Skeletal muscle satellite cell (primary cell): ENCODE data around the gene IL18. TPM values are rescaled to one million over a fixed set of nuclear protein-coding genes. Genes with fewer than 3 reads are reported as not detected.
"Not testable (repeated sequence)": the region's sequence is repeated elsewhere in the genome, so short reads cannot be mapped to it uniquely, and the experiment has no call there.

Experiments used
- H3K27me3 ChIP-seq: 2 replicates; pipeline ENCODE4 v1.7.0; 2013; ENCODE audit warnings: low read length; ENCODE audit not compliant: control insufficient read depth, insufficient read depth
- H3K36me3 ChIP-seq: 2 replicates; pipeline ENCODE4 v1.7.0; 2013; ENCODE audit warnings: mild to moderate bottlenecking, control low read depth, low read length; ENCODE audit not compliant: insufficient read depth
- H3K4me1 ChIP-seq: 2 replicates; pipeline ENCODE4 v1.7.0; 2013; ENCODE audit warnings: low read length; ENCODE audit not compliant: control insufficient read depth, insufficient read depth
- H3K4me2 ChIP-seq: 2 replicates; pipeline ENCODE4 v1.7.0; 2013; ENCODE audit warnings: mild to moderate bottlenecking, low read length
- H3K4me3 ChIP-seq: 2 replicates; pipeline ENCODE4 v1.7.0; 2013; ENCODE audit warnings: low read length
- H3K9ac ChIP-seq: 2 replicates; pipeline ENCODE4 v1.7.0; 2013; ENCODE audit warnings: mild to moderate bottlenecking, low read depth, low read length, moderate library complexity
- H3K9me3 ChIP-seq: replicated peaks from 2 replicates; pipeline ENCODE4 v1.7.0; 2013; ENCODE audit warnings: mild to moderate bottlenecking, control low read depth, low read length
- total RNA-seq: library from RNA; depleted of rRNA; stranded (reverse); fragments of >200 nt; gene quantifications from 2 replicates; pipeline ENCODE4 v1.2.3, GENCODE V29; 2012; rRNA removed

Gene IL18
- not detected in 2 replicates for total RNA-seq

DNA sequence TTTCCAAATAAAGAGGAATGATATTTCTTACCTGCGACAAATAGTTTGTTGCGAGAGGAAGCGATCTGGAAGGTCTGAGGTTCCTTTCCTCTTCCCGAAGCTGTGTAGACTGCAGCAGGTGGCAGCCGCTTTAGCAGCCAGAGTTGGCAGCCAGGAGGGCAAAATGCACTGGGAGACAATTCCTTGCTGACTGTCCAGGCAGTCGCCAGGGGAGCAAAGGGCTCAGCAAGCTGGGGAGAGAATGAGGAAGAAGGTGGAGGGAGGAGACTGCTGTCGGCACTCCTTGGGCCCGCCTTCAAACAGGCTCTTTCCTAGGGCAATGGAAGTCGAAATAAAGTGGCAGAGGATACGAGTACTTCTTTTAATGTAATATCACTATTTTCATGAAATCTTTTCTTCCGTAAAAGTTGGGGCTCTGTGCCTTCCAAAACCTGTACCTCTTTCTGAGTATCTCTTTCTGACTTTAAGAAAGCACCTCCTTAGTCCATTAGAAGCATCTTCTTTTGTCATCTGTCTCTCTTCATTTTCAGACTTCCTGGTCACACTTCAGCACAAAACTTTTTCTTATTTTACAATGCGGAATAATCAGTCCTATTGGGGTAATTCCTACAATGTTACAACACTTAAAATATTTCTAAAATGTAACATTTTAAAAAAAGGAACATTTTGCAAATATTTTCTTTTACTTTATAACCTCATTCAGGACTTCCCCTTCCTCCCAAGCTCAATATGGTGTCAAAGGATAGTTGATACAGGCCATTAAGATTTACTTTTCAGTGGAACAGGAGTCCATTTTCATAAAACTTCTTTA lies at the start of gene IL18:
IL18 (minus strand) TSS at position 220 of the 811 bp plus-strand sequence. CDS start 9,041 bp downstream, outside the sequence.
- peaks cover 56% of the 10 kb centered on the region for H3K4me1 ChIP-seq
- H3K4me2 ChIP-seq = peak within 1 kb of the TSS; percentile 42
- H3K36me3 ChIP-seq = no peaks in the 10 kb centered on the region
- peak within 1 kb of the TSS; percentile 30 for H3K9ac ChIP-seq
- no peaks in the 10 kb centered on the region for H3K27me3 ChIP-seq
- peak within 1 kb of the TSS; percentile 38 for H3K4me3 ChIP-seq
- no peaks in the 10 kb centered on the region for H3K9me3 ChIP-seq

DNA sequence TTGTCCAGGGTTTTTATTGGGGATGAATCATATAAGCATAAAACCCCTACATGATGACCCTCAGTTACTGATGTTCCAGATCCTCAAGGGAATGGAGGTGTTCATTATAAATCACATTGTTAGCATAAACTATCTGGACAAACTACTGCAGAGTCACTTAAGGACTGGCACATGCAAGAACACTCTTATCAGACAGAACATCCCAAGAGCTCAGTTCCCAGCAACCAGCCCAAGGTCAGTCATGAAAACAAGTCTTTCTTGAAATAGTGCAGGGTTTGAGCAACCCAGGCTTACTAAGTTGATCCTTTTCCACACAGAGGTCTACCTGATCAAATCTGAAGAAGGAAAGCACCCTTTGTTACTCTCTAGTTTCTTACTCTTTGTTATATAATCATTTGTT lies 48.8 kb upstream of the IL18 start:
- no peaks in the 10 kb centered on the region for H3K9me3 ChIP-seq
- H3K9ac ChIP-seq = no peak overlapping the region
- H3K4me1 ChIP-seq = peaks cover 26% of the 10 kb centered on the region
- no peaks in the 10 kb centered on the region for H3K36me3 ChIP-seq
- no peak overlapping the region for H3K4me2 ChIP-seq
- H3K4me3 ChIP-seq = no peak overlapping the region
- no peaks in the 10 kb centered on the region for H3K27me3 ChIP-seq

DNA sequence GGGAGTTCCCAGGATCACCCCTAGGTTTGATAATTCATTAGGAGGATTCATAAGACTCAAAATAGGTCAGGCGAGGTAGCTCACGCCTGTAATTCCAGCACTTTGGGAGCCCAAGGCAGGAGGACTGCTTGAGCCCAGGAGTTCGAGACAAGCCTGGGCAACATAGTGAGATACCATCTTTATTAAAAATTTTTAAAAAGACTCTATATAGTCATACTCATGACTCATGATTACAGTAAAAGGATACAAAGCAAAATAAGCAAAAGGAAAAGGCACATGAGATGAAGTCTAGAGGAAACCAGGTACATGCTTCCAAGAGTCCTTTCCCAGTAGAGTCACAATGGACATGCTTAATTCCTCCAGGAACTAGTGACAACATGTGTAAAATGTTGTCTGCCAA lies 48.4 kb upstream of the IL18 start:
- Histone ChIP-seq H3K36me3 (no peaks in the 10 kb centered on the region), H3K9ac (no peak overlapping the region), H3K4me2 (no peak overlapping the region), H3K27me3 (no peaks in the 10 kb centered on the region), H3K4me1 (peaks cover 26% of the 10 kb centered on the region), H3K9me3 (no peaks in the 10 kb centered on the region), H3K4me3 (no peak overlapping the region)

DNA sequence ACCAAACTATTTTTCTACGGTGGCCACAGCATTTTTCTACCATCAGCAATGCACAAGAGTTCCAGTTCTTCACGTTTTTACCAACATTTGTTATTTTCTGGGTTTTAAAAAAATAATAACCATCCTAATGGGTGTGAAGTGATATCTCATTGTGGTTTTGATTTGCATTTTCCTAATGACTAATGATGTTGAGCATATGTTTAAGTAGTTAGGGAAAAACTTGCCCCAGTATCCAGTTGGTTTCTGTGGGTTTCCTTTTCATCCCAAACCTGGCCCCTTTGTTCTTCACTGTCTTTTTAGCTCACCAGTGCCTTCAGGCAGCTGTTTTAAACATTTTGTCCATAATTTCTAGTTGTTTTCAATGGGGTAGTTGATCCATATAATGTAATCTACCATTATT lies 47.6 kb upstream of the IL18 start:
- no peak overlapping the region for H3K4me3 ChIP-seq
- H3K4me1 ChIP-seq = peaks cover 21% of the 10 kb centered on the region
- no peaks in the 10 kb centered on the region for H3K9me3 ChIP-seq
- no peak overlapping the region for H3K9ac ChIP-seq
- no peak overlapping the region for H3K4me2 ChIP-seq
- no peaks in the 10 kb centered on the region for H3K36me3 ChIP-seq
- H3K27me3 ChIP-seq = no peaks in the 10 kb centered on the region

DNA sequence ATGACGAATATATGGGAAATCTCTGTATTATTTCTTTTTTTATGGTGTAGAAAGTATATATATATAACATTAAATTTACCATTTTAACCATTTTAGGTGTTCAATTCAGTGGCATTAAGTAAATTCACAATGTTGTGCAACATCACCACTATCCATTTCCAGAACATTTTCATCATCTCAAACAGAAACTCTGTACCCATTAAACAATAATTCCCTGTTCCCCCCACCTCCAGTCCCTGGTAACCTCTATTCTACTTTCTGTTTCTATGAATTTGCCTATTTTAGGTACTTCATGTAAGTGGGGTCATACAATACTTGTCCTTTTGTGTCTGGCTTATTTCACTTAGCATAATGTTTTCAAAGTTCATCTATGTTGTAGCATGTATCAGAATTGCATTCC lies 47.0 kb upstream of the IL18 start:
- H3K4me2 ChIP-seq = no peak overlapping the region
- H3K27me3 ChIP-seq = no peaks in the 10 kb centered on the region
- H3K36me3 ChIP-seq = no peaks in the 10 kb centered on the region
- H3K4me3 ChIP-seq = no peak overlapping the region
- H3K9me3 ChIP-seq = no peaks in the 10 kb centered on the region
- no peak overlapping the region for H3K9ac ChIP-seq
- peaks cover 14% of the 10 kb centered on the region for H3K4me1 ChIP-seq

DNA sequence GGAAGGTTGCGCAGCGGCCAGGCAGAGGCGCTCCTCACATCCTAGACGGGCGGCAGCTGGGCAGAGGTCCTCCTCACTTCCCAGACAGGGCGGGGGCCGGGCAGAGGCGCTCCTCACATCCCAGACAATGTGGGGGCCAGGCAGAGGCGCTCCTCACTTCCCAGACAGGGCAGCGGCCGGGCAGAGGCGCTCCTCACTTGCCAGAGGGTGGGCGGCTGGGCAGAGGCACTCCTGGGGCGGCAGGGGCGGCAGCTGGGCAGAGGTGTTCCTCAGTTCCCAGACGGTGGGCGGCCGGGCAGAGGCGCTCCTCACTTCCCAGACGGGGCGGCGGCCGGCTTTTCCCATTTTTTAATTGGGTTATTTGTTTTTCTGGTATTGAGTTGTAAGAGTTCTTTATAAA lies 42.2 kb upstream of the IL18 start:
- Histone ChIP-seq H3K4me1 (no peaks in the 10 kb centered on the region), H3K9ac (no peak overlapping the region), H3K27me3 (no peaks in the 10 kb centered on the region), H3K4me3 (no peak overlapping the region), H3K9me3 (no peaks in the 10 kb centered on the region), H3K4me2 (no peak overlapping the region), H3K36me3 (no peaks in the 10 kb centered on the region)

DNA sequence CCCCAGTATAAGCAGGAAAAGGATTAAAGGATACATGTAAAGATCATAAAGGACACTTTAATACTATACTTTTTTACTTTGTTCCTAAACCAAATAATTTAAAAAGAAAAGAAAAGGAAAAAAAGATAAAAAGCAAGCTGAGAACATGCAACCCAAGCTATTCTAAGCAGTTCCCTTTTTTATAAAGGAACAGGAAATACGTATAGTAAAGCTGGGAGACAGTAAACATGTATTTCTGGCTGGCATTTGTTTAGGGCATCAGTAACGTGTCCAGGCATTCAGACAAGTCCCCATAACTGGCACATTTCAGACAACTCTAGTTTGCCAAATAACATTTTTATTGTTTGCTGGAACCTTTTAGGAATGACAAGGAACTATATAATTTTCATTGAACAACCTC lies 36.4 kb upstream of the IL18 start:
- Histone ChIP-seq H3K4me3 (no peak overlapping the region), H3K9me3 (no peaks in the 10 kb centered on the region), H3K4me2 (no peak overlapping the region), H3K4me1 (peaks cover 8% of the 10 kb centered on the region), H3K36me3 (no peaks in the 10 kb centered on the region), H3K27me3 (no peaks in the 10 kb centered on the region), H3K9ac (no peak overlapping the region)

DNA sequence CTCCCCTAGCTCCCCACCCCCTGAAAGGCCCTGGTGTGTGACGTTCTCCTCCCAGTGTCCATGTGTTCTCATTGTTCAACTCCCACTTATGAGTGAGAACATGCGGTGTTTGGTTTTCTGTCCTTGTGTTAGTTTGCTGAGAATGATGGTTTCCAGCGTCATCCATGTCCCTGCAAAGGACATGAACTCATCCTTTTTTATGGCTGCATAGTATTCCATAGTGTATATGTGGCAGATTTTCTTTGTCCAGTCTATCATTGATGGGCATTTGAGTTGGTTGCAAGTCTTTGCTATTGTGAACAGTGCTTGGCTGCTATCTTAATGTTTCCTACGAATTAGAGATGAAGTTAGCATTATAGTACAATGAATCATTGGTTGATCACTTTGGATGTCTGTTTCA lies 35.2 kb upstream of the IL18 start:
- H3K27me3 ChIP-seq, H3K4me2 ChIP-seq, H3K36me3 ChIP-seq, H3K9me3 ChIP-seq, H3K4me3 ChIP-seq, H3K9ac ChIP-seq: not testable (repeated sequence)
- peaks cover 11% of the 10 kb centered on the region for H3K4me1 ChIP-seq

DNA sequence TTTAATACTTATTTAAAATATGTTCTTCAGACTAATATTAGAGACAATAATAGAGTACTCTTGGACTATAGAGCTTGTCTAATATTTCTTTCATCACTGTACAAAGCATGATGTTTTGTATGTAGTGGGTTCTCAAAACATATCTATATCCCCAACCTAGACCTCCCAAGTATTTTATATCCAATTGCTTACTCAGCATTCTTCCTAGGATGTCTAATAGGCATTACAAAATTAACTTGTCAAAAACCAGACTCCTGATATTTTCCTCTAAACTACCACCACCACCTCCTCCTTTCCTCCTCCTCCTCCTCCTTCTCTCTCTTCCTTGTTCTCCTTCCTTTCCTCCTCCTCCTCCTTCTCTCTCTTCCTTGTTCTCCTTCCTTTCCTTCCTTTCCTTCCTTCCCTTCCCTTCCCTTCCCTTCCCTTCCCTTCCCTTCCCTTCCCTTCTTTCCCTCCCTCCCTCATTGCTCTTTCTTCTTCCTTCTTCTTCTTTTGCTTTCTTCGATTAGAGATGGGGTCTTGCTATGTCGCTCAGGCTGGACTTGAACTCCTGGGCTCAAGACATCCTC lies 32.7 kb upstream of the IL18 start:
- Histone ChIP-seq H3K9ac (no peak overlapping the region), H3K9me3 (no peaks in the 10 kb centered on the region), H3K4me1 (peaks cover 11% of the 10 kb centered on the region), H3K36me3 (no peaks in the 10 kb centered on the region), H3K27me3 (no peaks in the 10 kb centered on the region), H3K4me2 (no peak overlapping the region), H3K4me3 (no peak overlapping the region)

DNA sequence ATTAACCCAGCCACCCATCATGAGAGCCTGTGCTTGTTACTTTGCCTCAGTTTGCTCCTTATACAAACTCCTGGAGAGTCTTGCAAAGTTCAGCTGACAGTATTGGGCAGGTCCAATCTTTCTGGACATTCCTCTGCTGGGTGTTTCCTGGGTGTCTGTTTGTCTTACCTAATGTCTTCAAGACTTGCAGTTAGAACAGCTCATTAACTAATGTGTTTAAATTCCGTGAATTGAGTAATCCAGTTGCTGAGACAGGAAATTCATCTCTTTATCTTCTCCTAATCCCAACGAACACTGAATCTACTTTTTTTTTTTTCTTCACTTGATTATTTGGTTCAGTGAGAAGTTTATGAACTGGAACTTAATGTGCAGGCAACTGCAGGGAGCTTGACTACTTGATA lies 32.1 kb upstream of the IL18 start:
- Histone ChIP-seq H3K4me2 (no peak overlapping the region), H3K27me3 (no peaks in the 10 kb centered on the region), H3K4me3 (no peak overlapping the region), H3K9me3 (no peaks in the 10 kb centered on the region), H3K4me1 (peaks cover 11% of the 10 kb centered on the region), H3K36me3 (no peaks in the 10 kb centered on the region), H3K9ac (no peak overlapping the region)

DNA sequence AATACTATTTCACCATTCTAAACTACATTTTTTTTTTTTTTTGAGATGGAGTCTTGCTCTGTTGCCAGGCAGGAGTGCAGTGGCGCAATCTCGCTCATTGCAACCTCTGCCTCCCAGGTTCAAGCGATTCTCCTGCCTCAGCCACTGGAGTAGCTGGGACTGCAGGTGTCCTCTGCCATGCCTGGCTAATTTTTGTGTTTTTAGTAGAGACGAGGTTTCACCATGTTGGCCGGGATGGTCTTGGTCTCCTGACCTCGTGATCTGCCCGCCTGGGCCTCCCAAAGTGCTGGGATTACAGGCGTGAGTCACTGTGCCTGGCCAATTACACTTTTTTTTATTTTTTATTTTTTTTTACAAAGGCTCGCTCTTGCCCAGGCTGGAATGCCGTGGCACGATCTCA lies 31.2 kb upstream of the IL18 start:
- H3K9ac ChIP-seq, H3K36me3 ChIP-seq, H3K4me3 ChIP-seq, H3K9me3 ChIP-seq, H3K4me2 ChIP-seq, H3K27me3 ChIP-seq: not testable (repeated sequence)
- H3K4me1 ChIP-seq = peaks cover 11% of the 10 kb centered on the region

DNA sequence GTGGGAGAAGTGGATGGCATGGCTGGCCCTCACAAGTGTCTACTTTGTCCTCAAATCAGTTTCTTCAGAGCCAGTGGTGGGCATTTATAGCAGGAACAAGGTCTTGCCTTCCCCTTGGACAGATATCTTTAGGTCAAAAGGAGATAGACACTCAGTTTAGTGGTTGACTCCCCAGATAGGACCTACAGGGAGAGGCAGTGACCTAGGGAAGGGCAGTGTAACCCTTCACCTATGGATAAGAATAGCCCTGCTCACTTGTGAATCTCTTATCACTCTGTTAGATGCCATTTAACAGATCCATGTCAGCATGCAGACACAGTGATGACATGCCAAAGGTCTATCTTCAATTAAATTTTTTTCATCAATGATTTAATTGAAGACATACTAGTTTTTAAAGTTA lies 22.4 kb upstream of the IL18 start:
- Histone ChIP-seq H3K4me1 (no peaks in the 10 kb centered on the region), H3K36me3 (no peaks in the 10 kb centered on the region), H3K27me3 (no peaks in the 10 kb centered on the region), H3K4me3 (no peak overlapping the region), H3K9ac (no peak overlapping the region), H3K9me3 (no peaks in the 10 kb centered on the region), H3K4me2 (no peak overlapping the region)
